RWPE2 (cell line): ENCODE results near the gene BCL2L2.

Source experiments
- ATAC-seq: fragments of 200-7000 bp; cut with Tn5 transposase; 3 replicates; pipeline ENCODE4 v1.9.1; 2021; ENCODE audit warnings: low read depth
- DNase-seq: peaks from one replicate; pipeline ENCODE4 v3.0.0-alpha.2; 2020; ENCODE audit warnings: low spot score
- H3K27ac ChIP-seq: fragments of 450-650 bp; 2 replicates; pipeline ENCODE4 v1.5.1; 2017; ENCODE audit warnings: mild to moderate bottlenecking; ENCODE audit not compliant: poor library complexity, severe bottlenecking
- H3K27me3 ChIP-seq: fragments of 250-450 bp; sonication (Bioruptor Pico); 2 replicates; pipeline ENCODE4 v1.5.1; 2021; ENCODE audit warnings: mild to moderate bottlenecking, moderate library complexity; ENCODE audit not compliant: insufficient read depth, poor library complexity, severe bottlenecking
- H3K36me3 ChIP-seq: fragments of 250-450 bp; sonication (Bioruptor Pico); 2 replicates; pipeline ENCODE4 v1.5.1; 2020; ENCODE audit warnings: low read depth, mild to moderate bottlenecking, moderate library complexity
- H3K4me1 ChIP-seq: fragments of 250-450 bp; sonication (Bioruptor Pico); 2 replicates; pipeline ENCODE4 v1.5.1; 2021; ENCODE audit warnings: mild to moderate bottlenecking, moderate library complexity; ENCODE audit not compliant: insufficient read depth, poor library complexity, severe bottlenecking
- H3K4me3 ChIP-seq: fragments of 250-450 bp; sonication (Bioruptor Pico); 2 replicates; pipeline ENCODE4 v1.5.1; 2021; ENCODE audit warnings: mild to moderate bottlenecking, moderate library complexity; ENCODE audit not compliant: severe bottlenecking
- H3K9me3 ChIP-seq: fragments of 250-450 bp; sonication (Bioruptor Pico); 2 replicates; pipeline ENCODE4 v1.5.1; 2021; ENCODE audit warnings: mild to moderate bottlenecking, moderate library complexity; ENCODE audit not compliant: severe bottlenecking
- TF ChIP-seq, protein P1 (sequence below): fragments of 450-650 bp; IDR thresholded peaks from one replicate; pipeline ENCODE4 v1.5.1; 2017; ENCODE audit warnings: mild to moderate bottlenecking, moderate library complexity; ENCODE audit not compliant: poor library complexity, severe bottlenecking

BCL2L2 gene

DNA sequence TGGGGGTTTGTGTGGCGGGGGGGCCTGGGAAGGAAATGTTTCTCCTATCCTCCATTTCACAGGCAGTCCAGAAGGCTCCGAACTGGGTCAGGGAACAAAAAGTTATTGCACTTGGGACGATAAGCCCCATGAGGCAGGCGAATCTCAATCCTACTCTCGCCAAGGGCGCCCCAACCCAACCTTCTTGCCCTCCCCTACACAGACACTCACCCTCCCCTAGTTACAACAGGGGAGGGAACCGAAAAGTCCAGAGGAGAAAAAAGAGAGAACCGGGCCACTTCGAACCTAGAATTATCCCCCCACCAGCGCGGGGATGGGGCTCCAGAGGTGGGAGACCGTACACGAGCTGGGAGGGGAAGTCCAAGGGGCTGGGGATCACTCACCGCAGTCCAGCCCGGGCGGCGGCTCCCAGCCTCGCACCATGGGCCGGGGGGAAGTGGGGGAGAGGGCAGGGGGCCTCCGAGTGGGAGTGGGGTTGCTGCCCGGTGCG, 21.1 kb upstream of the BCL2L2 start:
- Histone ChIP-seq H3K4me3 (peak overlapping the region; percentile 68), H3K4me1 (peaks cover 13% of the 10 kb centered on the region), H3K36me3 (peaks cover 24% of the 10 kb centered on the region), H3K9me3 (no peaks in the 10 kb centered on the region), H3K27me3 (no peaks in the 10 kb centered on the region), H3K27ac (peak overlapping the region; percentile 76)
- DNase-seq = no peak
- TF ChIP-seq, protein P1, sequence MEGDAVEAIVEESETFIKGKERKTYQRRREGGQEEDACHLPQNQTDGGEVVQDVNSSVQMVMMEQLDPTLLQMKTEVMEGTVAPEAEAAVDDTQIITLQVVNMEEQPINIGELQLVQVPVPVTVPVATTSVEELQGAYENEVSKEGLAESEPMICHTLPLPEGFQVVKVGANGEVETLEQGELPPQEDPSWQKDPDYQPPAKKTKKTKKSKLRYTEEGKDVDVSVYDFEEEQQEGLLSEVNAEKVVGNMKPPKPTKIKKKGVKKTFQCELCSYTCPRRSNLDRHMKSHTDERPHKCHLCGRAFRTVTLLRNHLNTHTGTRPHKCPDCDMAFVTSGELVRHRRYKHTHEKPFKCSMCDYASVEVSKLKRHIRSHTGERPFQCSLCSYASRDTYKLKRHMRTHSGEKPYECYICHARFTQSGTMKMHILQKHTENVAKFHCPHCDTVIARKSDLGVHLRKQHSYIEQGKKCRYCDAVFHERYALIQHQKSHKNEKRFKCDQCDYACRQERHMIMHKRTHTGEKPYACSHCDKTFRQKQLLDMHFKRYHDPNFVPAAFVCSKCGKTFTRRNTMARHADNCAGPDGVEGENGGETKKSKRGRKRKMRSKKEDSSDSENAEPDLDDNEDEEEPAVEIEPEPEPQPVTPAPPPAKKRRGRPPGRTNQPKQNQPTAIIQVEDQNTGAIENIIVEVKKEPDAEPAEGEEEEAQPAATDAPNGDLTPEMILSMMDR = no peak
- peak; percentile 37 for ATAC-seq

DNA sequence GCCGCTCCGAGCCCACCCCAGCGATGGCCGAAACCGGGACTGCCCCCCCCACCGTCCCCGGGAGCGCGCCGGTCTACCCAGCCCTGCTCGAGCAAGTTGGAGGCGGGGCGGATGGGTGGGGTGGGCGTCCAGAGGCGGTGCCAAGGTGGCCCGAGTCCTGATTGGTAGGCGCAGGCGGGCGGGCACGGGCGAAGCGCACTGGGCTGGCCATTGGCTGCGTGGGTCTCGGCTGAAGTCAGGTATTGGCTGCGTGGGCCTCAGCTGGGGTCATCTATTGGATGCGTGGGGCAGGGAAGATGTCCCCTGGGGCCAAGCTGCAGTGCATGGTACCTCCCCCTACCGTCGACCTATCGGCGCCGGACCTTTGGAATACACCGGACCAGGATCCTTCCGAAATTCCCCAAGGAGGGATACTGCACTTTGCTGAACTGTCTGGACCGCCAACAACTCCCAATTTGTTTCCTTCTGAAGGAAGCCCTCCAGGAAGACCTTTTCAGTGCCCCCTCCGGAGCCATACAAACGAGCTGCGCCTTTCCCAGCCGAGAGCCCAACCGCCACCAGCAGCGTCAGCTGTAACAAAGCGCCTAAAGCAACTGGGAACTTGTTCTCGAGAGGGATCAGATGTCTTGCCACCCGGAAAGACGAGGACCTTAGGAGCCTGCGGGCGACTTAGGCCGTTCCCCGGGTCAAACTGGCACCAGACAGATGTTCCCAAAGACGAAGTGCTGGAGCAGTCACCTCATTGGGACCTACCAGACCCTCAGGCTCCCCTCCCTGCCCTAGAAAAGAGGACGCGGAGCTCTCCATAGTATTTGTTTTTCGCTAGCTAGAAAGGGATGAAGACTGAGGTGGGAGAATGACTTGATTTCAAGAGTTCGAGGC, 20.4 kb upstream of the BCL2L2 start, which contains the start of gene HOMEZ:
TSS of gene HOMEZ (minus strand) at position 113 of the 882 bp plus-strand sequence. CDS start 180 bp downstream, outside the sequence.
- peak within 1 kb of the TSS; percentile 76 for H3K27ac ChIP-seq
- H3K36me3 ChIP-seq = peaks cover 24% of the 10 kb centered on the region
- peak; percentile 100 for DNase-seq
- H3K4me1 ChIP-seq = peaks cover 13% of the 10 kb centered on the region
- H3K9me3 ChIP-seq = no peaks in the 10 kb centered on the region
- peak within 1 kb of the TSS; percentile 68 for H3K4me3 ChIP-seq
- H3K27me3 ChIP-seq = no peaks in the 10 kb centered on the region
- peak; percentile 98 for ATAC-seq
- TF ChIP-seq, protein P1 = no peak

DNA sequence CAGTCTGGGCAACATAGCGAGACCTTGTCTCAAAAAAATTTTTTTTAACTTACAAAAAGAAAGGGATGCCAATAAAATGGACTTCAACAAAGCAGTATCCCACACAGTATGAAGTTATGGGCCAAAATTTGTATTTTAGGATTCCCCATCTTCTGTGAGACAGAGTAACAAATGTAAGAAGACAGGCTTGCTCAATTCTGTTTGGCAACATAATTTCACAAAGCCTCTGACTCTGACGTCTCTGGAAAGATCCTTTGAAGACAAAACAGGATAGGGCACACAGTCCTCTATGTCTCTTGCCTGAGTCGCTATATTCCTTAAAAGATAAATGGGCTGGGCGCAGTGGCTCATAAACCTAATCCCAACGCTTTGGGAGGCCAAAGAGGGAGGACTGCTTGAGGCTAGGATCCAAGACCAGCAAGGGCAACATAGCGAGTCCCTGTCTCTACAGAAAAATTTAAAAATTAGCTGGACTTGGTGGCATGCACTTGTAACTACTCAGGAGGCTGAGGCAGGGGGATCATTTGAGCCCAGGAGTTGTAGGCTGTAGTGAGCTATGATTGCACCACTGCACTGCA, 19.6 kb upstream of the BCL2L2 start:
- Histone ChIP-seq H3K9me3 (no peaks in the 10 kb centered on the region), H3K27ac (peak overlapping the region; percentile 76), H3K4me1 (peaks cover 13% of the 10 kb centered on the region), H3K27me3 (no peaks in the 10 kb centered on the region), H3K36me3 (peaks cover 22% of the 10 kb centered on the region), H3K4me3 (peak overlapping the region; percentile 68)
- DNase-seq (no peak), ATAC-seq (no peak)
- TF ChIP-seq, protein P1 = no peak

DNA sequence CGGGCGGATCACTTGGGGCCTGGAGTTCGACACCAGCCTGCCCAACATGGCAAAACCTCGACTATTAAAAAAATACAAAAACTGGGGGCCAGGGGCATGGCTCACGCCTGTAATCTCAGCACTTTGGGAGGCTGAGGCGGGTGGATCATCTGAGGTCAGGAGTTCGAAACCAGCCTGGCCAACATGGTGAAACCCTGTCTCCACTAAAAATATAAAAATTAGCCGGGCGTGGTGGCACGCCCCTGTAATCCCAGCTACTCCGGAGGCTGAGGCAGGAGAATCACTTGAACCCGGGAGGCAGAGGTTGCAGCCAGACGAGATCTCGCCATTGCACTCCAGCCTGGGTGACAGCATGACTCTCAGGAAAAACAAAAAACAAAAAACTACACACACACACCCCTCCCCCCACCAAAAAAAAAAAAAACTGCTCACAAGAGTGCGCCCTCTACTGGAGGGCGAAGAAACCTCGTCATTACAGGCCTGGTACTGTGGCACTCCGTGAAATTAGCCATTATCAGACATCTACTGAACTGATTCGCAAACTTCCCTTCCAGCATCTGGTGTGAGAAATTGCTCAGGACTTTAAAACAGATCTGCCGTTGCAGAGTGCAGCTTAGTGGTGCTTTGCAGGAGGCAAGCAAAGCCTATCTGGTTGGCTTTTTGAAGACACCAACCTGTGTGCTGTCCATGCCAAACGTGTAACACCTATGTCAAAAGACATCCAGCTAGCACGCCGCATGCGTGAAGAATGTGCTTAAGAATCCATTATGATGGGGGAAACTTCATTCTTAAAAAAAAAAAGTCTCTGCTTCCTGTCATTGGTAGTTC, 11.7 kb upstream of the BCL2L2 start:
- Histone ChIP-seq H3K4me3 (no peak overlapping the region), H3K36me3 (no peaks in the 10 kb centered on the region), H3K27me3 (no peaks in the 10 kb centered on the region), H3K9me3 (no peaks in the 10 kb centered on the region), H3K27ac (no peak overlapping the region), H3K4me1 (peaks cover 7% of the 10 kb centered on the region)
- peak; percentile 47 for ATAC-seq
- TF ChIP-seq, protein P1 = peak; percentile 98
- no peak for DNase-seq
